Esophagus squamous epithelium (tissue), 5 donors: ENCODE data around the gene OTOS. TPM values are rescaled to one million over a fixed set of nuclear protein-coding genes. Genes with fewer than 3 reads are reported as not detected.

Experiments
- DNase-seq: peaks from one replicate; lab custom pipeline; 2025; lab: John Stamatoyannopoulos, UW
- H3K27ac ChIP-seq, 4 donors: fragments of 200-600 bp; sonication (generic); one replicate each; pipeline ENCODE4 v1.5.1; 2016 to 2019; ENCODE audit warnings: mild to moderate bottlenecking in 1 of 4
- H3K27me3 ChIP-seq, 4 donors: fragments of 200-600 bp; sonication (generic); 1 replicate in 3 of 4; 2 replicates in 1 of 4; pipeline versions ENCODE4 v1.5.1 to v1.6.0; 2017 to 2021; ENCODE audit warnings: antibody characterized with exemption in 1 of 4
- H3K36me3 ChIP-seq, 3 donors: fragments of 200-600 bp; sonication (generic); one replicate each; pipeline ENCODE4 v1.5.1; 2016 to 2019
- H3K4me1 ChIP-seq, 3 donors: fragments of 200-600 bp; sonication (generic); one replicate each; pipeline ENCODE4 v1.5.1; 2017 to 2019
- H3K4me3 ChIP-seq, 4 donors: fragments of 200-600 bp; sonication (generic); 1 replicate in 3 of 4; 2 replicates in 1 of 4; pipeline ENCODE4 v1.5.1; 2016 to 2019; ENCODE audit warnings: mild to moderate bottlenecking in 2 of 4, moderate library complexity in 1 of 4
- H3K9me3 ChIP-seq, 3 donors: fragments of 200-600 bp; sonication (generic); one replicate each; pipeline ENCODE4 v1.5.1; 2016 to 2019
- CTCF ChIP-seq, 6 experiments: fragments of 450-650 bp in 4 of 6; fragments of 200-600 bp in 2 of 6; sonication (generic) in 2 of 6; IDR thresholded peaks; one replicate each; pipeline ENCODE4 v1.5.1; 2016 to 2019; ENCODE audit warnings: antibody characterized with exemption in 6 of 6, mild to moderate bottlenecking in 4 of 6, moderate library complexity in 4 of 6
- POLR2A ChIP-seq, 4 donors: fragments of 450-650 bp; IDR thresholded peaks; one replicate each; pipeline ENCODE4 v1.6.1; 2017; ENCODE audit warnings: antibody characterized with exemption in 4 of 4, mild to moderate bottlenecking in 4 of 4, moderate library complexity in 3 of 4
- WGBS, 2 donors: methylation state at CpG; one replicate each; pipeline ENCODE4 v1.1.5; 2018; 5-methylcytosine and 5-hydroxymethylcytosine counted together
- intact Hi-C: fragments of 100-400 bp; cut with DNase I; formaldehyde crosslinking; loops from one replicate; pipeline ENCODE4 v1.15.0; 2022
- total RNA-seq, 4 donors: library from RNA; depleted of rRNA; stranded (reverse); fragments of >200 nt; gene quantifications; one replicate each; pipeline ENCODE4 v1.1.0, GENCODE V29; 2016
- donor health status: DM: yes; HTN: yes; CAD: no.

Gene OTOS
- total RNA-seq: not detected

- no peak for DNase-seq
- intact Hi-C loops: loop anchor here (5.0 kb wide), 1 partner anchor 78 kb away; no protein-coding TSS in a partner anchor
- 66% methylated on average over 5 of the region's 5 CpGs; no CpG with 5 or more reads in 1 of the 2 donors for WGBS, 2 donors
Observed at GRCh38 chr2:240140511-240140910, at the start of gene OTOS. TSS of gene OTOS (minus strand) at chr2:240140658. CDS start at chr2:240140326, 332 bp downstream.

GRCh38 chr2:240189686-240190085 is 49.2 kb upstream of the OTOS start:
- intact Hi-C loops: no loop called here
- 63% methylated on average over 1 of the region's 4 CpGs; no CpG with 5 or more reads in 1 of the 2 donors for WGBS, 2 donors
- no peaks in the 10 kb centered on the region for H3K36me3 ChIP-seq
- H3K4me3 ChIP-seq: no peak overlapping the region
- H3K27ac ChIP-seq: no peak overlapping the region
- H3K9me3 ChIP-seq: peaks cover 0 to 9% (median 0%) of the 10 kb centered on the region in 3 donors
- peaks cover 0 to 38% (median 0%) of the 10 kb centered on the region in 4 donors for H3K27me3 ChIP-seq
- no peak for DNase-seq
- H3K4me1 ChIP-seq: no peaks in the 10 kb centered on the region
- TF ChIP-seq CTCF (IDR thresholded peaks at IDR 0.05) (no peak), POLR2A (IDR thresholded peaks at IDR 0.05) (no peak)

More at GRCh38 chr2:240140511-240140910, at the start of gene OTOS:
- Histone ChIP-seq H3K27me3 (peaks cover 0 to 32% (median 0%) of the 10 kb centered on the region in 4 donors), H3K9me3 (no peaks in the 10 kb centered on the region), H3K27ac (no peak within 1 kb of the TSS), H3K4me3 (no peak within 1 kb of the TSS), H3K4me1 (peaks cover 0 to 17% (median 9%) of the 10 kb centered on the region in 3 donors), H3K36me3 (no peaks in the 10 kb centered on the region)
- TF ChIP-seq CTCF (IDR thresholded peaks at IDR 0.05): no peak
- no peak for TF ChIP-seq POLR2A (IDR thresholded peaks at IDR 0.05)

- Histone ChIP-seq H3K27ac (no peak overlapping the region), H3K27me3 (peaks cover 0 to 43% (median 0%) of the 10 kb centered on the region in 4 donors), H3K4me1 (no peaks in the 10 kb centered on the region), H3K9me3 (peaks cover 0 to 9% (median 0%) of the 10 kb centered on the region in 3 donors), H3K4me3 (no peak overlapping the region), H3K36me3 (no peaks in the 10 kb centered on the region)
- 57 to 70% methylated on average over 10 of the region's 10 CpGs for WGBS, 2 donors
- no peak for TF ChIP-seq CTCF (IDR thresholded peaks at IDR 0.05)
- TF ChIP-seq POLR2A (IDR thresholded peaks at IDR 0.05): no peak
- intact Hi-C loops: no loop called here
- no peak for DNase-seq
Observed at GRCh38 chr2:240187989-240188590, 47.6 kb upstream of the OTOS start.

GRCh38 chr2:240186191-240186725 is 45.8 kb upstream of the OTOS start:
- Histone ChIP-seq H3K4me3 (no peak overlapping the region), H3K36me3 (no peaks in the 10 kb centered on the region), H3K27ac (no peak overlapping the region), H3K4me1 (no peaks in the 10 kb centered on the region), H3K9me3 (peaks cover 0 to 9% (median 0%) of the 10 kb centered on the region in 3 donors), H3K27me3 (peaks cover 0 to 39% (median 0%) of the 10 kb centered on the region in 4 donors)
- TF ChIP-seq CTCF (IDR thresholded peaks at IDR 0.05) (no peak), POLR2A (IDR thresholded peaks at IDR 0.05) (no peak)
- no peak for DNase-seq
- WGBS, 2 donors: 73 to 85% methylated on average over 5 to 7 of the region's 7 CpGs
- intact Hi-C loops: no loop called here

- intact Hi-C loops: no loop called here
- H3K27me3 ChIP-seq: peaks cover 0 to 34% (median 0%) of the 10 kb centered on the region in 4 donors
- peaks cover 0 to 9% (median 0%) of the 10 kb centered on the region in 3 donors for H3K9me3 ChIP-seq
- DNase-seq: no peak
- no peaks in the 10 kb centered on the region for H3K36me3 ChIP-seq
- peaks cover 0 to 8% (median 0%) of the 10 kb centered on the region in 3 donors for H3K4me1 ChIP-seq
- TF ChIP-seq POLR2A (IDR thresholded peaks at IDR 0.05): no peak
- TF ChIP-seq CTCF (IDR thresholded peaks at IDR 0.05): no peak
- 43 to 49% methylated on average over 3 of the region's 3 CpGs for WGBS, 2 donors
- no peak overlapping the region for H3K4me3 ChIP-seq
- no peak overlapping the region for H3K27ac ChIP-seq
Observed at GRCh38 chr2:240184656-240185055, 44.2 kb upstream of the OTOS start.
